Left ventricle myocardium inferior (tissue), 1 donor: Measurements from ENCODE around the gene ATP1B3. TPM values are rescaled to one million over a fixed set of nuclear protein-coding genes. Genes with fewer than 3 reads are reported as not detected.

Experiments
- DNase-seq: peaks from one replicate; pipeline ENCODE4 v3.0.0-alpha.2; 2020
- H3K27ac ChIP-seq: fragments of 200-600 bp; replicated peaks from 2 replicates; pipeline ENCODE4 v1.8.0; 2021
- H3K27me3 ChIP-seq: fragments of 200-600 bp; 2 replicates; pipeline ENCODE4 v1.8.0; 2021; ENCODE audit warnings: low read depth
- H3K36me3 ChIP-seq: fragments of 200-600 bp; 2 replicates; pipeline ENCODE4 v1.8.0; 2021
- H3K4me1 ChIP-seq: fragments of 200-600 bp; 2 replicates; pipeline ENCODE4 v1.8.0; 2021
- H3K4me3 ChIP-seq: fragments of 200-600 bp; 2 replicates; pipeline ENCODE4 v1.8.0; 2021; ENCODE audit warnings: mild to moderate bottlenecking, moderate library complexity
- H3K9me3 ChIP-seq: fragments of 200-600 bp; replicated peaks from 2 replicates; pipeline ENCODE4 v1.8.0; 2021
- CTCF ChIP-seq: fragments of 200-600 bp; IDR thresholded peaks from 2 replicates; pipeline ENCODE4 v1.8.0; 2021; ENCODE audit warnings: antibody characterized with exemption, mild to moderate bottlenecking, borderline replicate concordance
- intact Hi-C: fragments of 100-400 bp; cut with micrococcal nuclease; formaldehyde crosslinking; loops from one replicate; pipeline ENCODE4 v1.11.0; 2022
- total RNA-seq: library from RNA; stranded (reverse); fragmentation: NEBNext Ultra II Directional; extraction: Animal tissue kit (Norgen Biotek cat#: 25700); gene quantifications from one replicate; pipeline ENCODE4 v1.2.1, GENCODE V29; 2021
- donor health status: DM: no; HTN: yes; CAD: no; lungs with severe emphysema.

Gene ATP1B3
- total RNA-seq, 1 donor from 2014 or later, result 34.5 TPM

GRCh38 chr3:141870091-141870687 lies 6.3 kb upstream of the ATP1B3 start:
- intact Hi-C loops, result loop anchor here (10.0 kb wide), 1 partner anchor 135 kb away; the partner anchor contains the start of gene RNF7
- no peaks in the 10 kb centered on the region for H3K27me3 ChIP-seq
- H3K36me3 ChIP-seq, result no peaks in the 10 kb centered on the region
- peaks cover 6% of the 10 kb centered on the region for H3K9me3 ChIP-seq
- no peak for TF ChIP-seq CTCF
- DNase-seq, result no peak
- H3K27ac ChIP-seq, result no peak overlapping the region
- peaks cover 5% of the 10 kb centered on the region for H3K4me1 ChIP-seq
- H3K4me3 ChIP-seq, result no peak overlapping the region

GRCh38 chr3:141875374-141875892 lies 1.0 kb upstream of the ATP1B3 start:
- no peaks in the 10 kb centered on the region for H3K36me3 ChIP-seq
- H3K9me3 ChIP-seq, result peaks cover 3% of the 10 kb centered on the region
- peak; percentile 87 for DNase-seq
- H3K27ac ChIP-seq, result peak overlapping the region; percentile 100
- peaks cover 46% of the 10 kb centered on the region for H3K4me1 ChIP-seq
- H3K27me3 ChIP-seq, result no peaks in the 10 kb centered on the region
- intact Hi-C loops, result loop anchor here (10.0 kb wide), 1 partner anchor 141 kb away; the partner anchor contains the start of gene RNF7
- peak overlapping the region; percentile 95 for H3K4me3 ChIP-seq
- peak; percentile 95 for TF ChIP-seq CTCF

GRCh38 chr3:141875893-141876380 lies 506 bp upstream of the ATP1B3 start:
- Histone ChIP-seq H3K9me3 (no peaks in the 10 kb centered on the region), H3K27me3 (no peaks in the 10 kb centered on the region), H3K36me3 (no peaks in the 10 kb centered on the region), H3K4me3 (peak overlapping the region; percentile 95), H3K4me1 (peaks cover 46% of the 10 kb centered on the region), H3K27ac (peak overlapping the region; percentile 100)
- TF ChIP-seq CTCF, result no peak
- intact Hi-C loops, result loop anchor here (10.0 kb wide), 1 partner anchor 141 kb away; the partner anchor contains the start of gene RNF7
- peak; percentile 61 for DNase-seq

- peak; percentile 39 for DNase-seq
- Histone ChIP-seq H3K27me3 (no peaks in the 10 kb centered on the region), H3K4me3 (peak overlapping the region; percentile 95), H3K27ac (peak overlapping the region; percentile 100), H3K36me3 (no peaks in the 10 kb centered on the region), H3K4me1 (peaks cover 46% of the 10 kb centered on the region), H3K9me3 (no peaks in the 10 kb centered on the region)
- no peak for TF ChIP-seq CTCF
- intact Hi-C loops, result loop anchor here (10.0 kb wide), 1 partner anchor 142 kb away; the partner anchor contains the start of gene RNF7
Observed at GRCh38 chr3:141876891-141877621, 613 bp downstream of the ATP1B3 start.

GRCh38 chr3:141877911-141878310 lies 1.5 kb downstream of the ATP1B3 start:
- Histone ChIP-seq H3K9me3 (no peaks in the 10 kb centered on the region), H3K4me1 (peaks cover 46% of the 10 kb centered on the region), H3K4me3 (peak overlapping the region; percentile 95), H3K36me3 (peaks cover 6% of the 10 kb centered on the region), H3K27ac (peak overlapping the region; percentile 100), H3K27me3 (no peaks in the 10 kb centered on the region)
- no peak for TF ChIP-seq CTCF
- intact Hi-C loops, result loop anchor here (10.0 kb wide), 1 partner anchor 143 kb away; the partner anchor contains the start of gene RNF7
- DNase-seq, result no peak
